Measurements from ENCODE around the gene IDH3A. TPM values are rescaled to one million over a fixed set of nuclear protein-coding genes. Genes with fewer than 3 reads are reported as not detected.

Gene IDH3A
- total RNA-seq, 1 experiment from 2014 or later = 67.3 TPM

DNA sequence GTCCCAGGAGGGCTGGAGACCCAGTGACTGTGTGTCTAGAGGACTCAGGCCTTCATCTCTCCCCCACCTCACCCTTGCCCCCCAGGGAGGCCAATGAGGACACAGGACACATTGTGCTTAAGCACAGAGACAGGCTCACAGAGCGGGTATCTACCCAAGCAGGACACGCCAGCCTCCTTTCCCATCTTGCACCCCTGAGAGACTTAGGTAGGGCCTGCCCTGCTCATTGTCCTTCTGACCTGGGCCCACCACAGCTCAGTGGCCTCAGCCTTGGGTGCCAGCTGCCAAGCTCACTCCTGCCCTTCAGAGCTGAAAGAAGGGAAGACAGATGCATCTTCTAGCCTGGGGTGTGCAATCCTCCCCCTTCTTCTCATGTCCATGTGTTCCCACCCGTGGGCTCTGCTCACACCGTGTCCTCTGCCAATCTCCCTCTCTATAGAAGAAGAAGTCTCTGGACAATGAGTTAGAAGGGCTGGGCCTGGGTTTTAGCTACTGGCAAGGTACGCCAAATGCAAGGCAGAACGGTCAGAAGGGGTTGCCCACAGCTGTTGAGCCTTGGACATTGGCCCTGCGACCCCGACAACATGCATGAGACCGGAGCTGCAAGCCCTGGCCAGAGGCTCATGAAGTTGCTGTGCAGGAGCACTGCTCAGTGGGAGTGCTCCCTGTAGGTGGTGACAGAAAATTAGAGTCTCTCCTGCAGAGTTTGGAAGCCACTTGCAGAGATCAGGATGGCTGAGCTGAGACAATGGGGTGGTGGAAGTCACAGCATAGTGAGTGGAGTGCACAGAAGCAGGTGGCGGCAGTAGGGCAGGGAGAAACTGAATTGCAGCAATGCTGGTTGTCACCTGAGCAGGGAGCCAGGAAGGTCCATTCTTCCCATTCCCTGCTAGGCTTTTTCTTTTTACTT, 52.4 kb downstream of the IDH3A start:
- no peak for DNase-seq
- no peaks in the 10 kb centered on the region for H3K36me3 ChIP-seq (ENCODE audit: control insufficient read depth, insufficient read depth, low read length)
- ChIA-PET CTCF (no interaction called here), POLR2A (no interaction called here)
- no peak overlapping the region for H3K4me3 Mint-ChIP-seq (ENCODE audit: unreplicated experiment)
- H3K27me3 ChIP-seq (replicated peaks; ENCODE audit: control insufficient read depth, insufficient read depth, low read length) = no peaks in the 10 kb centered on the region; the same call in 1 of the 2 replicates
- H3K4me1 ChIP-seq = no peaks in the 10 kb centered on the region
- H3K9me3 Mint-ChIP-seq (ENCODE audit: unreplicated experiment) = no peaks in the 10 kb centered on the region
- no peak overlapping the region for H3K4me3 ChIP-seq (ENCODE audit: low read depth, low read length)
- H3K36me3 Mint-ChIP-seq (ENCODE audit: insufficient read depth, unreplicated experiment) = no peaks in the 10 kb centered on the region
- no TSS peak for BruUV-seq (replicated peaks)
- TF ChIP-seq, protein P1, sequence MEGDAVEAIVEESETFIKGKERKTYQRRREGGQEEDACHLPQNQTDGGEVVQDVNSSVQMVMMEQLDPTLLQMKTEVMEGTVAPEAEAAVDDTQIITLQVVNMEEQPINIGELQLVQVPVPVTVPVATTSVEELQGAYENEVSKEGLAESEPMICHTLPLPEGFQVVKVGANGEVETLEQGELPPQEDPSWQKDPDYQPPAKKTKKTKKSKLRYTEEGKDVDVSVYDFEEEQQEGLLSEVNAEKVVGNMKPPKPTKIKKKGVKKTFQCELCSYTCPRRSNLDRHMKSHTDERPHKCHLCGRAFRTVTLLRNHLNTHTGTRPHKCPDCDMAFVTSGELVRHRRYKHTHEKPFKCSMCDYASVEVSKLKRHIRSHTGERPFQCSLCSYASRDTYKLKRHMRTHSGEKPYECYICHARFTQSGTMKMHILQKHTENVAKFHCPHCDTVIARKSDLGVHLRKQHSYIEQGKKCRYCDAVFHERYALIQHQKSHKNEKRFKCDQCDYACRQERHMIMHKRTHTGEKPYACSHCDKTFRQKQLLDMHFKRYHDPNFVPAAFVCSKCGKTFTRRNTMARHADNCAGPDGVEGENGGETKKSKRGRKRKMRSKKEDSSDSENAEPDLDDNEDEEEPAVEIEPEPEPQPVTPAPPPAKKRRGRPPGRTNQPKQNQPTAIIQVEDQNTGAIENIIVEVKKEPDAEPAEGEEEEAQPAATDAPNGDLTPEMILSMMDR (IDR thresholded peaks at IDR 0.05; ENCODE audit: insufficient read depth in 1 of 2, low read depth in 1 of 2, low read length in 1 of 2, severe bottlenecking in 1 of 2, unreplicated experiment in 1 of 2) = no peak
- peaks cover 3% of the 10 kb centered on the region for H3K27me3 Mint-ChIP-seq (ENCODE audit: insufficient read depth, unreplicated experiment)
- intact Hi-C loops (cut with micrococcal nuclease; ENCODE audit: unreplicated experiment) = no loop called here
- H3K4me1 Mint-ChIP-seq (ENCODE audit: low read depth, unreplicated experiment) = no peaks in the 10 kb centered on the region
- no peaks in the 10 kb centered on the region for H3K9me3 ChIP-seq
- H3K27ac Mint-ChIP-seq (ENCODE audit: unreplicated experiment) = no peak overlapping the region

GRCh38 chr15:78203346-78204225, 54.4 kb downstream of the IDH3A start:
- CTCF ChIA-PET = interaction anchor here (0.6 to 0.9 kb wide), 3 partner anchors 80 to 198 kb away, joined by 4 read pairs; no protein-coding TSS in a partner anchor
- no peaks in the 10 kb centered on the region for H3K4me1 ChIP-seq
- Mint-ChIP-seq H3K36me3 (ENCODE audit: insufficient read depth, unreplicated experiment) (no peaks in the 10 kb centered on the region), H3K9me3 (ENCODE audit: unreplicated experiment) (no peaks in the 10 kb centered on the region), H3K27ac (ENCODE audit: unreplicated experiment) (no peak overlapping the region), H3K4me3 (ENCODE audit: unreplicated experiment) (no peak overlapping the region), H3K4me1 (ENCODE audit: low read depth, unreplicated experiment) (no peaks in the 10 kb centered on the region), H3K27me3 (ENCODE audit: insufficient read depth, unreplicated experiment) (peaks cover 3% of the 10 kb centered on the region)
- DNase-seq = no peak
- H3K36me3 ChIP-seq (ENCODE audit: control insufficient read depth, insufficient read depth, low read length) = no peaks in the 10 kb centered on the region
- H3K27me3 ChIP-seq (replicated peaks; ENCODE audit: control insufficient read depth, insufficient read depth, low read length) = no peaks in the 10 kb centered on the region; the same call in 1 of the 2 replicates
- TF ChIP-seq, protein P1 (IDR thresholded peaks at IDR 0.05; ENCODE audit: insufficient read depth in 1 of 2, low read depth in 1 of 2, low read length in 1 of 2, severe bottlenecking in 1 of 2, unreplicated experiment in 1 of 2) = no peak
- POLR2A ChIA-PET = no interaction called here
- no TSS peak for BruUV-seq (replicated peaks)
- no peaks in the 10 kb centered on the region for H3K9me3 ChIP-seq
- intact Hi-C loops (cut with micrococcal nuclease; ENCODE audit: unreplicated experiment) = no loop called here
- no peak overlapping the region for H3K4me3 ChIP-seq (ENCODE audit: low read depth, low read length)
